Activated naive CD8-positive, alpha-beta T cell (primary cell): ENCODE data around the gene NRTN.
A peak's percentile ranks its signal among the peaks of the same experiment; 100 is the strongest.
"Not testable (repeated sequence)": the region's sequence is repeated elsewhere in the genome, so short reads cannot be mapped to it uniquely, and the experiment has no call there.

Experiments used
- H3K27ac Mint-ChIP-seq: one replicate; pipeline ENCODE4 v1.8.0; 2021; ENCODE audit warnings: mixed read lengths
- H3K27me3 Mint-ChIP-seq: one replicate; pipeline ENCODE4 v1.8.0; 2021; ENCODE audit warnings: mixed read lengths
- H3K36me3 Mint-ChIP-seq: one replicate; pipeline ENCODE4 v1.8.0; 2021; ENCODE audit warnings: mixed read lengths
- H3K4me1 Mint-ChIP-seq: one replicate; pipeline ENCODE4 v1.8.0; 2021; ENCODE audit warnings: low read depth, mixed read lengths
- H3K4me3 Mint-ChIP-seq: one replicate; pipeline ENCODE4 v1.8.0; 2021; ENCODE audit warnings: mild to moderate bottlenecking, mixed read lengths
- H3K9me3 Mint-ChIP-seq: one replicate; pipeline ENCODE4 v1.8.0; 2021; ENCODE audit warnings: low read depth, mixed read lengths

NRTN gene, protein sequence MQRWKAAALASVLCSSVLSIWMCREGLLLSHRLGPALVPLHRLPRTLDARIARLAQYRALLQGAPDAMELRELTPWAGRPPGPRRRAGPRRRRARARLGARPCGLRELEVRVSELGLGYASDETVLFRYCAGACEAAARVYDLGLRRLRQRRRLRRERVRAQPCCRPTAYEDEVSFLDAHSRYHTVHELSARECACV

DNA sequence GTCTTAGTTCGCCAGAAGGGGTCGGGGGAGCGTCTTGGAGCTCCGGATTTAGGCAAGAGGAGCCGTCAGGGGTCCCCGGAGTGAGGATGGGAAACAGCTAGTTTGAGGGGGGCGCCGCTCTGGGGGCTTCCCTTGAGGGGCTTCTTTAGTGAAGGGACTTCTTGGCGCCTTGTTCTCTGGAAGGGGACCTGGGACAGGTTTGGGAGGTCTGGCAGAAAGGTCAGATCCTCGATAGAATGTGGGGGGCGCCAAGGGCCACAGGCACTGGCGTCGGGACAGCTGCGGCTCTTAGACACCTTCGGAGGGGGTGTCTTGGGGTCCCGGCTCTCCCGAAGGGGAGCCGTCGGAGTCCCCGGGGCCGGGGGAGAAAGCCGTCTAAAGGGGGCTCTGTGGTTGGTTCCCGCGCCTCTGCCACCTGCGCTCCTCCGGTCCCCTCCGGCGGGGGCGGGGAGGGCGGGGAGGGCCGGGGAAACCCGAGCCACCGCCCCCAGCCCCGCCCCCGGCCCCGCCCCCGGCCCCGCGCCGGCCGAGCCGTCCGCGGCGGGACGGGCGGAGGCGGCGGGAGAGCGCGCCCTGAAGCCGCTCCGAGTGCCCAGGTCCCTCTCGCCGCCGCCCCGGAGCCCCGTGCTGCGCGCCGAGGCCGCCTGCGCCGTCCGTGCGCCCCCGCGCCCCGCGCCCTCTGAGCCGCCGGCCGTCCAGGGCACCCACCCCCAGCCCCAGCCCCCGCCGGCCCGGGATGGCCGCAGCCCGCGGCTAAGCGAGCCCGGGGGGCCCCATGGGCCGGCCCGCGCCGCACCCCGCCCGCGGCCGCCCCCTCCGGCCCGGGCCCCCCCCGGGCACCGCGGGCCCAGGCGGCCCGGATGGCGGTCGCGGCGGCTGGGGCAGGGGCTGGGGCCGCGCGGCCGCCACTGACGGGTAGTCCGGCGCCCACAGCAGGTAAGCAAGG lies at the start of gene NRTN:
TSS of gene NRTN (plus strand) at position 552 of the 946 bp plus-strand sequence. CDS start 19,099 bp downstream, outside the sequence.
- Mint-ChIP-seq H3K27me3 (peaks cover 3% of the 10 kb centered on the region), H3K36me3 (no peaks in the 10 kb centered on the region), H3K27ac (peak within 1 kb of the TSS; percentile 16), H3K4me1 (peaks cover 20% of the 10 kb centered on the region), H3K4me3 (peak within 1 kb of the TSS; percentile 79), H3K9me3 (no peaks in the 10 kb centered on the region)

GRCh38 chr19:5762608-5763217 lies 42.2 kb upstream of the NRTN start:
- no peak overlapping the region for H3K4me3 Mint-ChIP-seq
- H3K36me3 Mint-ChIP-seq = no peaks in the 10 kb centered on the region
- H3K27ac Mint-ChIP-seq = no peak overlapping the region
- H3K27me3 Mint-ChIP-seq = no peaks in the 10 kb centered on the region
- H3K9me3 Mint-ChIP-seq = no peaks in the 10 kb centered on the region
- no peaks in the 10 kb centered on the region for H3K4me1 Mint-ChIP-seq

- Mint-ChIP-seq H3K9me3 (no peaks in the 10 kb centered on the region), H3K4me3 (no peak overlapping the region), H3K27ac (no peak overlapping the region), H3K36me3 (no peaks in the 10 kb centered on the region), H3K27me3 (no peaks in the 10 kb centered on the region), H3K4me1 (no peaks in the 10 kb centered on the region)
These were observed 39.6 kb upstream of the NRTN start for GRCh38 chr19:5765220-5765619.

DNA sequence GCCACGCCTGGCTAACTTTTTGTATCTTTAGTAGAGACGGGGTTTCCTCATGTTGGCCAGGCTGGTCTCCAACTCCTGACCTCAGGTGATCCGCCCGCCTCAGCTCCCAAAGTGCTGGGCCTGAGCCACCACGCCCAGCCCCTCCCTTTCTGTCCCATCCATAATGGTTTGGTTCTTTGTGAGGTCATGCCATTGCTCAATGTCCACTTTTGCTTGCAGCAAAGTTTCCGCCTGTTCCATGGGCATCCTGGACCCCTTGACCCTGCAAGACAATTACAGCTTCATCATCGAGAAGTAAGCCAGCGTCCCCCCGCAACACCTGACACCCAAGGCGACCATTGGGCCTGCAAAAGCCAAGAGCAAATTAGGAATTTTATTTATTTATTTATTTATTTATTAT lies 36.9 kb upstream of the NRTN start:
- no peaks in the 10 kb centered on the region for H3K36me3 Mint-ChIP-seq
- no peaks in the 10 kb centered on the region for H3K9me3 Mint-ChIP-seq
- no peaks in the 10 kb centered on the region for H3K4me1 Mint-ChIP-seq
- H3K4me3 Mint-ChIP-seq = no peak overlapping the region
- no peak overlapping the region for H3K27ac Mint-ChIP-seq
- no peaks in the 10 kb centered on the region for H3K27me3 Mint-ChIP-seq

GRCh38 chr19:5772416-5772815 lies 32.5 kb upstream of the NRTN start:
- Mint-ChIP-seq H3K4me1 (no peaks in the 10 kb centered on the region), H3K36me3 (no peaks in the 10 kb centered on the region), H3K4me3 (no peak overlapping the region), H3K27ac (no peak overlapping the region), H3K27me3 (no peaks in the 10 kb centered on the region), H3K9me3 (no peaks in the 10 kb centered on the region)

GRCh38 chr19:5773276-5773675 lies 31.6 kb upstream of the NRTN start:
- no peaks in the 10 kb centered on the region for H3K4me1 Mint-ChIP-seq
- no peak overlapping the region for H3K4me3 Mint-ChIP-seq
- H3K27ac Mint-ChIP-seq = no peak overlapping the region
- no peaks in the 10 kb centered on the region for H3K27me3 Mint-ChIP-seq
- H3K36me3 Mint-ChIP-seq = no peaks in the 10 kb centered on the region
- H3K9me3 Mint-ChIP-seq = no peaks in the 10 kb centered on the region

DNA sequence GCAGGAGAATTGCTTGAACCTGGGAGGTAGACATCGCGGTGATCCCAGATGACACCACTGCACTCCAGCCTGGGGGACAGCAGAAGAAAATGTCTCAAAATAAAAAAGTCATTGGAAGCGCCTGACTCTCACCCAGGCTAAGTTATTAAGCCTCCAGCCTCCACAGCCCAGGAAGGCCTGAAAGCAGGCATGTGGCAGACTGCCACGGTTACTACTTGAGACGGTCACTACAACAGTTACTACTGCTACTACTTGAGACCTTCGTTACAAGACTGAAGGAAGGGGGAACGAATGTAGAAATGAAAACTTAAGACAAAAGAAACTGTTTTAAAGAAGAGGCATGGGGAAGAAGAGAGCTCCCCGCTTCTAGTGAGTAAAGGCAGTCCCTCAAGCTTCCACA lies 29.9 kb upstream of the NRTN start:
- Mint-ChIP-seq H3K27ac (no peak overlapping the region), H3K9me3 (no peaks in the 10 kb centered on the region), H3K36me3 (no peaks in the 10 kb centered on the region), H3K27me3 (no peaks in the 10 kb centered on the region), H3K4me3 (no peak overlapping the region), H3K4me1 (no peaks in the 10 kb centered on the region)

DNA sequence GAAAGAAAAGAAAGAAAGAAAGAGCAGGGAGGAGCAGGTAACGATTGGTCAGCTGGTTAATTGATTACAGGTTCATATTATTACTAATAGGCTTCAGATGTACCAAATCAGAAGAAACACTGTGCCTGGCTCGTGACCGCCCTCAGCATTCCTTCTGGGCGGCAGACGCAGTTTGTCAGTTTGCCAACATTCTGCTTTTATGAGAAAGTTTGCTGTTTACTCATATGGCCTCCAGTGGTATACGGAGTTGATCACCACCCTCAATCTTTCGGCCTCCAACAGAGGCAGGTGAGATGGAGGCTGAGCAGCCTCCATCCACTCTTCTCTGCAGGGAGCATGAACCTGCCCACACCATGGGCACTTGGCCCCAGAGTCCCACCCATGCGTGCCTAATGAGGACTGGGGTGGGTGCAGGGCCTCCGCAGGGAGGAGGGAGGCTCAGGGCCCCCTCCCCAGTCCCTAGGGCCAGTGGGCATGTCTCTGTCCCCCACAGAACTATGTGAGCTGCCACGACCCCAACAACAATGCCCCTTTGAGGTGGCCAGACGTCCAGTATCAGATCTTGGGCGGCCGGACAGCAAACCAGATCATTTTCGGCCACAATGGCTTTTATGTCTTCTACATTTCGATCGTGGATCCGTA lies 29.1 kb upstream of the NRTN start:
- Mint-ChIP-seq H3K4me3 (no peak overlapping the region), H3K9me3 (no peaks in the 10 kb centered on the region), H3K36me3 (no peaks in the 10 kb centered on the region), H3K4me1 (no peaks in the 10 kb centered on the region), H3K27me3 (no peaks in the 10 kb centered on the region), H3K27ac (no peak overlapping the region)

DNA sequence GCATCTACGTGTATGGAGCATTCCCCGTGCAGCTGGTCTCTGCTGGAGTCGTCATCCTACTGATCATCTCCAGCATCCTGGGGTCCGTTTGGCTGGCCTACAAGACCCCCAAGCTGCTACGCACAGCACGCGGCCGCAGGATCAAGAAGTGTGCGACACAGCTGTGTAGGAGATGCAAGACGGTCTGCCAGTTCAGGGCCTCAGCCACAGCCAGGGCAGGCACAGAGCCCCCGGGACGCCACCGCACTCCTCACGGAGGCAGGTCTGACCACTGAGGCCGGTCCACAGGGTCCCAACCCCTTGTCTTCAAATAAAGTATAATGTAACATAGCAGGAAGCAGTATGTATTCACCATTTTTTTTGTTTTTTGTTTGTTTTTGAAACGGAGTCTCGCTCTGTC lies 26.5 kb upstream of the NRTN start:
- no peaks in the 10 kb centered on the region for H3K9me3 Mint-ChIP-seq
- no peak overlapping the region for H3K27ac Mint-ChIP-seq
- no peak overlapping the region for H3K4me3 Mint-ChIP-seq
- H3K27me3 Mint-ChIP-seq = no peaks in the 10 kb centered on the region
- no peaks in the 10 kb centered on the region for H3K4me1 Mint-ChIP-seq
- H3K36me3 Mint-ChIP-seq = no peaks in the 10 kb centered on the region

DNA sequence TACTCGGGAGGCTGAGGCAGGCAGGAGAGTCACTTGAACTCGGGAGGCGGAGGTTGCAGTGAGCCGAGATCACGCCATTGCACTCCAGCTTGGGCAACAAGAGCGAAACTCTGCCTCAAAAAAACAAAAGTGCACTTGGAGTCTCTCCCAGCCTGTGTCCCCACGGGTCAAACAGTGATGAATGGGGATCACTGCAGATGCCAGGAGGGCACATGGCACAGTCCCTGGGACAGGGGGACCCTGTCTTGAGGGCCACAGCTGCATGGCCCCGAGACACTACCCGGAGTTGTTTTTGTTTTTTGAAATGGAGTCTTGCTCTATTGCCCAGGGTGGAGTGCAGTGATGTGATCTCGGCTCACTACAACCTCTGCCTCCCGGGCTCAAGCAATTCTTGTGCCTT lies 24.0 kb upstream of the NRTN start:
- H3K4me1 Mint-ChIP-seq, H3K27ac Mint-ChIP-seq, H3K36me3 Mint-ChIP-seq, H3K9me3 Mint-ChIP-seq, H3K27me3 Mint-ChIP-seq, H3K4me3 Mint-ChIP-seq: not testable (repeated sequence)

DNA sequence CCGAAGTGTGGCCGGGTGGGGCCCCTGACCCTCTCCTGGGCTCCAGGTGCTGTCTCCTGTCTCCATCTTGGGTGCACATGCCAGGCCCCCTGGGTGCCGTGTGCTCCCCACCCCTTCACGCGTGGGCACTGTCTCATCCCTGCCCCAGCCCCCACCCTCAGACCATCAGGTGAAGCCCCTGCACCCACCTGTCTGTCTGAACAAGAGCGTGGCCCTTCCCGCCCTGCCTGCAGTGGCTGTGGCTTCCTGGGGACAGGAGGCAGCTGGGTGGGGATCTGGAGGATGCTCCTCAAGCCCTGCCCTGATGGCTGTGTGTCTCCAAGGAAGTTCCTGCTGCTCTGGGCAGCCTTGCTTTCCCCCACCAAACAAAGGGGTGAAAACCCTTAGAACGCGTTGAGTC lies 22.5 kb upstream of the NRTN start:
- no peaks in the 10 kb centered on the region for H3K9me3 Mint-ChIP-seq
- no peaks in the 10 kb centered on the region for H3K27me3 Mint-ChIP-seq
- no peak overlapping the region for H3K4me3 Mint-ChIP-seq
- H3K4me1 Mint-ChIP-seq = no peaks in the 10 kb centered on the region
- no peak overlapping the region for H3K27ac Mint-ChIP-seq
- peaks cover 2% of the 10 kb centered on the region for H3K36me3 Mint-ChIP-seq

DNA sequence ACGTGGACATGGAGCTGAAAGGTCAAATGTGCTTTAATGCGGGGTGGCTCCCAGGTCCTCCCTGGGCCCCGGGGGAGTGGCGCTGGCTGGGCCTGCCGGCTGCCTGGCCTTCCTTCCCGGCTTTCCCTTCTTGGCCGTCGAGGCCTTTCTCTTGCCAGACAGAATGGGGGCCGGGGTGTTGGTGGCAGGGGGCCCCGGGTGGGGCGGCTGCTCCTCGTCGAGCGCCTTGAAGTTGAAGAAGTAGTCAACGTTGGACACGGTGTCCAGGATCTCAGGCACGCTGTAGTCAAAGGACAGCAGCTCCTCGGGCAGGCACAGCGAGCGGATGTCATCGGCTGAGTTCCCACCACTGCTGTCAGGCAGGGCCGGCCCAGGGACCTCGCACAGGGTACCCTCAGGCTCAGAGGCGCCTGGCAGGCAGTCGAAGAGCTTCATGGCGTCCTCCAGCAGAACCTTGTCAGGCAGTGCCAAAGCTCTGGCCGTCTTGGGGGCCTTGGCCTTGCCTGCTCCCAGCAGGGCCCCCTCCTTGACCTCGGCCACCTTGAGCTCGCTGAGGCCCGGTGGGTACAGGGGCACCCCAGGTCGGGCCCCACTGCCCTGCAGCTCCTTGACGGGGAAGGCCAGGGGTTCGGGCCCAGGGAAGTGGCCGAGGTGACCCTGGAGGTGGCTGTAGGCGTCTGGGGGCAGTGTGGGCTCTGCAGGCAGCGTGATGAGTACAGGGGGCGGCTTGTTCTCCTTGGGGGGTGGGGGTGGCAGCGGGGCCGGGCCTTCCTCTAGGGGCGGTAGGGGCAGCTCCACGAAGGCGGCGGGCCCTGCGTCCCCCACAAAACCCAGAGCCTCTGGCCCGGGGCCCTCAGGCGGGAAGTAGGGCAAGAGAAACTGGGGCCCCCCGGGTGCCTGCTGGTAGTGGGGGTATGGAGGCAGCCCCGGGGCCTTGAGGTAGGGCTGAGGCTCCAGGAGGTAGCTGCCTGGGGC lies 21.6 kb upstream of the NRTN start:
- H3K27ac Mint-ChIP-seq = no peak overlapping the region
- no peaks in the 10 kb centered on the region for H3K27me3 Mint-ChIP-seq
- no peaks in the 10 kb centered on the region for H3K9me3 Mint-ChIP-seq
- no peaks in the 10 kb centered on the region for H3K4me1 Mint-ChIP-seq
- H3K36me3 Mint-ChIP-seq = peaks cover 2% of the 10 kb centered on the region
- H3K4me3 Mint-ChIP-seq = no peak overlapping the region

- no peak within 1 kb of the TSS for H3K4me3 Mint-ChIP-seq
- no peak within 1 kb of the TSS for H3K27ac Mint-ChIP-seq
- no peaks in the 10 kb centered on the region for H3K9me3 Mint-ChIP-seq
- peaks cover 2% of the 10 kb centered on the region for H3K36me3 Mint-ChIP-seq
- H3K27me3 Mint-ChIP-seq = no peaks in the 10 kb centered on the region
- H3K4me1 Mint-ChIP-seq = peaks cover 4% of the 10 kb centered on the region
These were observed 20.2 kb upstream of the NRTN start, which contains the start of gene PRR22 for GRCh38 chr19:5784581-5785147. Gene PRR22, minus strand, starts transcription at chr19:5784746. Its CDS starts 86 bp downstream, at chr19:5784660.

GRCh38 chr19:5785423-5785822 lies 19.4 kb upstream of the NRTN start:
- H3K4me3 Mint-ChIP-seq = no peak overlapping the region
- H3K27me3 Mint-ChIP-seq = no peaks in the 10 kb centered on the region
- peaks cover 5% of the 10 kb centered on the region for H3K36me3 Mint-ChIP-seq
- peaks cover 9% of the 10 kb centered on the region for H3K4me1 Mint-ChIP-seq
- H3K27ac Mint-ChIP-seq = no peak overlapping the region
- no peaks in the 10 kb centered on the region for H3K9me3 Mint-ChIP-seq
